Transverse colon (tissue), 4 donors: ENCODE results near the gene STX12.

Source experiments
- EP300 ChIP-seq: sonication (generic); formaldehyde crosslinking; IDR thresholded peaks from one replicate; pipeline ENCODE4 v1.6.1; 2017; ENCODE audit warnings: antibody characterized with exemption, low read depth
- POLR2AphosphoS5 ChIP-seq, 3 donors: sonication (generic); formaldehyde crosslinking; IDR thresholded peaks; one replicate each; pipeline ENCODE4 v1.6.1; 2016; ENCODE audit warnings: antibody characterized with exemption in 3 of 3
- TF ChIP-seq, protein P1 (sequence below), 5 experiments: fragments of 200-600 bp in 3 of 5; fragments of 450-650 bp in 2 of 5; sonication (generic) in 3 of 5; IDR thresholded peaks; 1 replicate in 2 of 5; 2 replicates in 3 of 5; pipeline ENCODE4 v1.5.1; 2016 to 2017; ENCODE audit warnings: antibody characterized with exemption in 5 of 5, inconsistent platforms in 3 of 5, mild to moderate bottlenecking in 2 of 5, moderate library complexity in 1 of 5

DNA sequence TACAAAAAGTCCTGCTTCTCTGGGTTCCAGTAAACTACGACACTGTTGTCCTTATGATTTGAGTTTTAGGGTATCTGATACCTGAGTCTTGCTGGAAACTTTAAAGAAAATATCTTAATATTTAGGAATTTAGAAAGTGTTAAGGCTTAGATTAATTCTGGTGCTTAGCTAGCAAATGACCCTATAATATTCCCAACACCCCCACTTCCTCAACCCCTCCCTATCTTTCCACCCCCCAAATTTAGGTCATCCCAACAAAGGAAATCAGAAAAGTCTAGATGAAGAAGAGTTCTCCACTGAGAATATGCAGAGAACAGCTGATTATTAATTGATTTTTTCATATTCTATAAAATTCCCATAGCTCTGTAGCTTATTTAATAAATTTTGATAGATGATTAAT is 11.7 kb downstream of the STX12 start:
- TF ChIP-seq EP300 (no peak), POLR2AphosphoS5 (IDR thresholded peaks at IDR 0.05) (no peak)
- TF ChIP-seq, protein P1, sequence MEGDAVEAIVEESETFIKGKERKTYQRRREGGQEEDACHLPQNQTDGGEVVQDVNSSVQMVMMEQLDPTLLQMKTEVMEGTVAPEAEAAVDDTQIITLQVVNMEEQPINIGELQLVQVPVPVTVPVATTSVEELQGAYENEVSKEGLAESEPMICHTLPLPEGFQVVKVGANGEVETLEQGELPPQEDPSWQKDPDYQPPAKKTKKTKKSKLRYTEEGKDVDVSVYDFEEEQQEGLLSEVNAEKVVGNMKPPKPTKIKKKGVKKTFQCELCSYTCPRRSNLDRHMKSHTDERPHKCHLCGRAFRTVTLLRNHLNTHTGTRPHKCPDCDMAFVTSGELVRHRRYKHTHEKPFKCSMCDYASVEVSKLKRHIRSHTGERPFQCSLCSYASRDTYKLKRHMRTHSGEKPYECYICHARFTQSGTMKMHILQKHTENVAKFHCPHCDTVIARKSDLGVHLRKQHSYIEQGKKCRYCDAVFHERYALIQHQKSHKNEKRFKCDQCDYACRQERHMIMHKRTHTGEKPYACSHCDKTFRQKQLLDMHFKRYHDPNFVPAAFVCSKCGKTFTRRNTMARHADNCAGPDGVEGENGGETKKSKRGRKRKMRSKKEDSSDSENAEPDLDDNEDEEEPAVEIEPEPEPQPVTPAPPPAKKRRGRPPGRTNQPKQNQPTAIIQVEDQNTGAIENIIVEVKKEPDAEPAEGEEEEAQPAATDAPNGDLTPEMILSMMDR (IDR thresholded peaks at IDR 0.05): no peak
